ENCODE data around the gene SLC34A2.

DNA sequence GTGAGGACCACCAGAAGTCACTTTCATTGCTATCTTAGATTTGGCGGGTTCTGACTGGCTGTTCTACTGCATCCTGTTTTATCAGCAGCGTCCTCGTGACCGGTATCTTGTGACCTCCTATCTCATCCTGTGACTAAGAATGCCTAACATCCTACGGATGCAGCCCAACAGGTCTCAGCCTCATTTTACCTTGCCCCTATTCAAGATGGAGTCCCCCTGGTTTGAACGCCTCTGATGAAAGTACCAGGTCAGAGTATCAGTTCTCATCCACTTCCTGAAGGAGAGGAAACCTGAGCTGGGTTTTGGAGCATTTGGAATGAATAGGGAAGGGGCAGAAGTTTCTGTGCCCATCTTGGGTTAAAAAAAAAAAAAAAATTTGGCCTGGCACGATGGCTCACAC is 70.2 kb downstream of the SLC34A2 start:
- TF ChIP-seq EZH2 (IDR thresholded peaks at IDR 0.05; ENCODE audit: insufficient read depth, poor library complexity, severe bottlenecking) (no peak), EZH2phosphoT487 (IDR thresholded peaks at IDR 0.05; ENCODE audit: insufficient read depth, low read depth) (no peak)
